Activated CD8-positive, alpha-beta memory T cell treated with anti-CD3 and anti-CD28 coated beads, Interleukin-2, amount 50 U/mL, for 1 hour (primary cell): ENCODE results near the gene ABCC4.

Experiments
- DNase-seq: peaks from one replicate; pipeline ENCODE4 v3.0.0-alpha.2; 2020; ENCODE audit errors: extremely low read depth

The ABCC4 gene

GRCh38 chr13:94997126-94997525, 304.1 kb downstream of the ABCC4 start:
- no peak for DNase-seq

DNA sequence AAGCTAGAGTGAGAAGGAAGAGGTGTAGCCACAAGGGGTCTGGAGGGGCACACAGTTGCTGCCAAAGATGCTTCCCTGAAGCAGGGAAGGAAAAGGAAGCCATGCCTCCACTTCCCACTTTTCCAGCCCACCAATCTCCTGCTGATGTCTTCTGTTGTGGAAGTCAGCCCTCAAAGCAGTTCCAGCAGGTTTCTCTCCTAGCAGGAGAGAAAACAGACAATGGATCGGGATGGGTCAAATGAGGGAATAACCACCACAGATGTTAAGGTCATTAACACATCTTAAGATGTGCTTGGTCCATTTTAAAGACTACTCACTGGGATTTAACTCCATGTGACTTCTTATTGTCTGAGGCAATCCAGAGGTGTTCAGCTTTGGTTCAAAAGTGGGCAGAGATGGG, 304.8 kb downstream of the ABCC4 start:
- no peak for DNase-seq

GRCh38 chr13:94994506-94994905, 306.7 kb downstream of the ABCC4 start:
- no peak for DNase-seq

DNA sequence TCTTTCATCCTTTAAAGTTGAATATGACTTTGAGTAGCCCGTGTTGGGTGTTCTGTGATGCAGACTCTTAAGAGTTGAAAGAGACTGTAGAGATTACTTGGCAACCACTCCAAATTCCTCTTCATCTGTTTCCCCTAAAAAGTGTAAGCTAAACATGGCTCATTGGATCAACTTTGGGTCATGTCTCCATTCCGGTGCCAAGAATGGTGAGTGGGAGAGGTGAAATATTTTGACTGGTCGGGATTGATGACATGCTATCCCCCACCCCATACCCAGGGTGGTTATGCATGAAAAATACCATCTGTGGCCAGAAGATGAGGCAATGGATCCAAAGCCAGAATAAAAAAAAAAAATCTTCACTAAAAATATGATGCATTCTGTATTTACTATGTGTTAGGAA, 307.6 kb downstream of the ABCC4 start:
- no peak for DNase-seq

GRCh38 chr13:94992036-94992960, 309.0 kb downstream of the ABCC4 start:
- DNase-seq: no peak

DNA sequence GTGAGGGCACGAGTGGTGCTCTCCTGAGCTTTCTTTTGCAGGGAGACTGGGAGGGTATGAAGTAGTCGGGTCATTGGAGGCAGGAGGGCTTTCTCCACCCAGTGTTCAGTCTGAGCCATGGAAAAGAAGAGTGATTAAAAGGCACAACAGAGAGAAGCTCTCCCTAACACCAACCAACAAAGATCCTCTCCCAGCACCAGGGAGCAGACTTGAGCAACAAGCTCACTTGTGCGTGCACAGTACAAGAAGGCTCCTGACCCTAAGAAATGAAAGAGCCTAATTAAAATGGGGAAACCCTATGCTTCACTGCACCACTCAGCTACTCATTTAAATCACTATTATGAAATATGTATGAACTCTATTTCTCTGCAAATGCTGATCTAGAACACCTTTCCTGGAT, 312.6 kb downstream of the ABCC4 start:
- no peak for DNase-seq

DNA sequence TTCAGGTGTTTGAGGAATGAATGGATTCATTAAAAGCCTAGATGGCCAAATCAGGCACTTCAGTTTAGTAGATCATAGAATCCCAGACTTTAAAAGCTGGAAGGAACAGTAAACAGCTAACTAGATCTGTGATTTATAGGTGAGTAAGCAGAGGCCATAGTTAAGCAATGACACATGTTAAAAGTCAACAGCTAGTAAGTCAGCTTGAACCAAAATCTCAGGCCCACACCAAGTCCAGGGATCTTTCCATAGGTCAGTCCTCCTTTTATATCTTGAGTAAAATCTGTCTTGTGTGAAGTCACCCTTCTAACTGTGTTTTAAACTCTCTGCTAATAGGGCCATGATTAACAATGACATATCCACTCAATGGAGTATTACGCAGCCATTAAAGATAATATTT, 313.4 kb downstream of the ABCC4 start:
- no peak for DNase-seq

GRCh38 chr13:94987081-94987480, 314.2 kb downstream of the ABCC4 start:
- no peak for DNase-seq

GRCh38 chr13:94984958-94985357, 316.3 kb downstream of the ABCC4 start:
- DNase-seq: no peak

- no peak for DNase-seq
Observed at GRCh38 chr13:94978516-94978915, 322.7 kb downstream of the ABCC4 start.

- no peak for DNase-seq
Observed at GRCh38 chr13:94974015-94974951, 327.0 kb downstream of the ABCC4 start.

DNA sequence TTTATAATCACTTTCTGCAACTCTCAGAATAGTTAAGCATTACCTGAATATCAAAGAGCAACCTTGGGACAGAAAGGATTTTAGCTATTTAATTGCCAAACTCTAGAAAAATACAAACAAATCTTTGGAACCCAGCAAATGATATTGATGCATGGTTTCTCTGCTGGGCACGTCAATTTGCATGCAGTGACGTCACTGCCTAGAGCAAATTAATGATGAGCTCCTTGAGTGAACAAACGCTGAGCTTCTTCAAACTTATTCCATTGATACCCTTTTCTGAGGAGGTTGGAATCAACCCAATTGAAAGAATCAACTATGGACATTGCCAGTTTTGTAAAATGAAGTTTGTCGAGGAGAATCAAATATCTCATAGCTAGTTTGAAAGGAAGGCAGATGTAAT, 329.0 kb downstream of the ABCC4 start:
- DNase-seq: no peak
